Thoracic aorta (tissue), 2 donors: ENCODE results near the gene CELF5. TPM values are rescaled to one million over a fixed set of nuclear protein-coding genes. Genes with fewer than 3 reads are reported as not detected.

Experiments used
- ATAC-seq: fragments of 150-250 bp; one replicate; pipeline ENCODE4 v1.8.0; 2017; ENCODE audit warnings: low read depth; ENCODE audit not compliant: insufficient number of reproducible peaks, low FRiP score
- DNase-seq: peaks from one replicate; pipeline ENCODE4 v3.0.0-alpha.2; 2020; ENCODE audit warnings: low spot score
- H3K27ac ChIP-seq, 2 donors: fragments of 200-600 bp; sonication (generic); 1 replicate in 1 of 2; 2 replicates in 1 of 2; pipeline ENCODE4 v1.5.1; 2016; ENCODE audit warnings: mild to moderate bottlenecking in 2 of 2, moderate library complexity in 2 of 2
- H3K27me3 ChIP-seq: fragments of 200-600 bp; sonication (generic); replicated peaks from 2 replicates; pipeline ENCODE4 v1.6.0; 2016; ENCODE audit warnings: mild to moderate bottlenecking; ENCODE audit not compliant: insufficient read depth
- H3K36me3 ChIP-seq: fragments of 200-600 bp; sonication (generic); one replicate; pipeline ENCODE4 v1.5.1; 2016
- H3K4me1 ChIP-seq, 2 donors: fragments of 200-600 bp; sonication (generic); 1 replicate in 1 of 2; 2 replicates in 1 of 2; pipeline versions ENCODE4 v1.5.1 to v1.6.0; 2016; ENCODE audit warnings: low read depth in 2 of 2, mild to moderate bottlenecking in 1 of 2; ENCODE audit not compliant: control insufficient read depth in 1 of 2
- H3K4me3 ChIP-seq: fragments of 200-600 bp; sonication (generic); 2 replicates; pipeline ENCODE4 v1.5.1; 2016; ENCODE audit warnings: mild to moderate bottlenecking
- H3K9me3 ChIP-seq: fragments of 200-600 bp; sonication (generic); 2 replicates; pipeline ENCODE4 v1.5.1; 2016
- CTCF ChIP-seq: fragments of 200-600 bp; sonication (generic); IDR thresholded peaks from one replicate; pipeline ENCODE4 v1.5.1; 2019; ENCODE audit warnings: antibody characterized with exemption
- total RNA-seq, 2 donors: library from RNA; depleted of rRNA; stranded (reverse); fragments of >200 nt; gene quantifications; one replicate each; pipeline versions ENCODE4 v1.1.0 to v1.2.3, GENCODE V29; 2016

Gene CELF5
- total RNA-seq, 2 donors from 2014 or later, result not detected

- H3K36me3 ChIP-seq, result no peaks in the 10 kb centered on the region
- no peak for DNase-seq
- peaks cover 20 to 43% of the 10 kb centered on the region in 2 donors for H3K4me1 ChIP-seq
- no peak for TF ChIP-seq CTCF
- peak overlapping the region; percentile 82 to 85 for H3K27ac ChIP-seq
- no peaks in the 10 kb centered on the region for H3K27me3 ChIP-seq
- no peak for ATAC-seq
- no peaks in the 10 kb centered on the region for H3K9me3 ChIP-seq
- H3K4me3 ChIP-seq, result no peak overlapping the region
Observed at GRCh38 chr19:3344608-3345598, 120.4 kb downstream of the CELF5 start.

- no peak for DNase-seq
- peaks cover 20 to 48% of the 10 kb centered on the region in 2 donors for H3K4me1 ChIP-seq
- no peaks in the 10 kb centered on the region for H3K9me3 ChIP-seq
- H3K27ac ChIP-seq, result peak overlapping the region; percentile 57 to 72
- H3K27me3 ChIP-seq, result no peaks in the 10 kb centered on the region
- no peaks in the 10 kb centered on the region for H3K36me3 ChIP-seq
- no peak for ATAC-seq
- H3K4me3 ChIP-seq, result peak overlapping the region; percentile 65
- no peak for TF ChIP-seq CTCF
Observed at GRCh38 chr19:3345850-3346460, 121.5 kb downstream of the CELF5 start.

Other genes starting within 250 kb of the CELF5 start
- gene TLE6, start 247.1 kb upstream of the CELF5 start, total RNA-seq, result 1 to 10 TPM; 5.3 to 7.8 TPM
- gene TLE2, start 195.4 kb upstream of the CELF5 start, total RNA-seq, result 100 to 1,000 TPM in 1 of 2 donors, 10 to 100 TPM in 1; 46.7 to 154 TPM
- gene TLE5, start 162.2 kb upstream of the CELF5 start, total RNA-seq, result 100 to 1,000 TPM; 346 to 448 TPM
- 100 to 1,000 TPM in 1 of 2 donors, 10 to 100 TPM in 1; 68.3 to 143 TPM for gene GNA11, start 130.3 kb upstream of the CELF5 start, total RNA-seq
- 10 to 100 TPM; 13.0 to 14.0 TPM for gene GNA15, start 88.6 kb upstream of the CELF5 start, total RNA-seq
- 1 to 10 TPM; 1.2 to 6.4 TPM for gene S1PR4, start 45.9 kb upstream of the CELF5 start, total RNA-seq
- 10 to 100 TPM; 29.4 to 40.4 TPM for gene NCLN, start 38.7 kb upstream of the CELF5 start, total RNA-seq
- gene NFIC, start 141.9 kb downstream of the CELF5 start, total RNA-seq, result 100 to 1,000 TPM; 178 to 203 TPM